SH-SY5Y (cell line): ENCODE data around the gene ZNF212.

Source experiments
- GATA2 ChIP-seq: IDR thresholded peaks from 2 replicates; pipeline ENCODE4 v1.6.1; 2011; ENCODE audit warnings: mild to moderate bottlenecking, low read depth, low read length
- GATA3 ChIP-seq: IDR thresholded peaks from 2 replicates; pipeline ENCODE4 v1.6.1; 2011; ENCODE audit warnings: low read depth, mild to moderate bottlenecking, low read length, moderate library complexity

DNA sequence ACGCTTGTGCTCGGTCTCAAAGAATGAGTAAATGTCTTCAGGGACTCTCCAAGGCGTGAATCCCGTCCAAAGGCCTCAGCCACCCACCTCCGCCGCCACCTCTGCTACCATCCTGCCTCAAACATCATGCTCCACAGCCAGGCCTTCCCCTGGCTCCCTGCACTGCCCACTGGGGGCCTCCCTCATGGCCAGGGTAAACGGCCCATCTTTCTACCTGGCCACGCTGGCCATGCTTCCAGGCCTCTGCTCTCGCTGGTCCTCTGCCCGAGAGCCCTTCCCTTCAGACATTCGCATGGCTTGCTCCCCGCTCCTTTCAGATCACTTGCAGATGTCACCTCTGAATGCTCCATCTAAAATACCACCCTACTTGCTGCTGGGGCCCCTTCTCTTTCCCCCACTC is 62.8 kb downstream of the ZNF212 start:
- TF ChIP-seq GATA2 (no peak), GATA3 (no peak)
